Activated CD8-positive, alpha-beta memory T cell treated with anti-CD3 and anti-CD28 coated beads for 48 hours (primary cell): Measurements from ENCODE around the gene SKP1.
"Not testable (repeated sequence)": the region's sequence is repeated elsewhere in the genome, so short reads cannot be mapped to it uniquely, and the experiment has no call there.

Source experiments
- DNase-seq, 3 experiments: peaks; one replicate each; pipeline ENCODE4 v3.0.0-alpha.2; 2020; ENCODE audit warnings: low read depth in 2 of 3, low spot score in 2 of 3

SKP1 gene

GRCh38 chr5:134176511-134177368 is at the start of gene SKP1:
SKP1 (minus strand) TSS chr5:134176950; CDS start chr5:134174022, 2,928 bp downstream.
- DNase-seq, result peak; percentile 74 to 85 (median 84)

- DNase-seq, result peak; percentile 99 to 100 (median 99)
Measured at GRCh38 chr5:134225780-134226440, 49.2 kb upstream of the SKP1 start, which contains the start of gene PPP2CA. PPP2CA (minus strand) TSS chr5:134226073; CDS start chr5:134225861, 212 bp downstream.

GRCh38 chr5:134224888-134225779 is 48.4 kb upstream of the SKP1 start:
- peak; percentile 17 to 44 (median 40) for DNase-seq

GRCh38 chr5:134223406-134224248 is 46.9 kb upstream of the SKP1 start:
- DNase-seq, result no peak

GRCh38 chr5:134221690-134222089 is 44.9 kb upstream of the SKP1 start:
- not testable (repeated sequence) for DNase-seq

DNA sequence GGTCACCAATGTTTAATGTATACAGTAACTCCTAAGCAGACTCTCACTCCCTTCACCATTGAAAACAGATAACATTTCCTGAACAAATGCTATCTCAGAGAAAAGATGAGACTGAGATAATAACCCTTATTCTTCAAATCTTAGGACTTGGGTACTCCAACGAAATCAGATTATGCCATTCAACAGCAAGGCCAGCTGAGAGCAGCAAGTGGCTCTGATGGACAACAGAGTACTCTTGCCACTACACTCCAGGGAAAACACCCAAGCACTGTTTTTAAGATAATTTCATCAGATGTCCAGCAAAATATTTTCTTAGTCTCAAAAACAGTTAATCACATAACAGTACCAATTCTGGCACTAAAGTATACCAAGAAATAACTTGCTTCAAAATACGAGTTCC is 39.0 kb upstream of the SKP1 start:
- DNase-seq, result no peak

GRCh38 chr5:134211263-134212031 is 34.7 kb upstream of the SKP1 start:
- DNase-seq, result not testable (repeated sequence)

GRCh38 chr5:134209477-134210245 is 32.9 kb upstream of the SKP1 start:
- no peak for DNase-seq

GRCh38 chr5:134207696-134208095 is 30.9 kb upstream of the SKP1 start:
- no peak for DNase-seq

DNA sequence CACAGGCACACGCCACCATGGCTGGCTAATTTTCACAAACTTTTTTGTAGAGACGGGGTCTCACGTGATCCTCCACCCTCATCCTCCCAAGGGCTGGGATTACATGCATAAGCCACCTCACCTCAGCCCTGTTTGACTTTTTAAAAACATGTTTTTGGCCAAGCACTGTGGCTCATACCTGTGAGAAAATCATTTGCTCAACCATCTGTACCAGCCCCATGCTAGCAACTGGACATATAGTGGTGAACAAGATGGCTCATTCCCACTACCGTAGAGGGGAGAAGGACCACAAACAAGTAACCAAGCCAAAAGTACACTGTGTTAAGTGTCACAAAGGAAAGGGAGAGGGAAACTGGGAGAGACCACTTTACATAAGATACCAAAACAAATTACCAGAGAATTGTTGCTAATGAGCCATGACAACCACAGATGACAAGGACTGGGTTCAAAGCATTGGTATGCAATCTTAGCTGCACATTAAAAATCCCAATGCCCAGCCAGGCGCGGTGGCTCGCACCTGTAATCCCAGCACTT is 29.9 kb upstream of the SKP1 start:
- DNase-seq, result no peak

DNA sequence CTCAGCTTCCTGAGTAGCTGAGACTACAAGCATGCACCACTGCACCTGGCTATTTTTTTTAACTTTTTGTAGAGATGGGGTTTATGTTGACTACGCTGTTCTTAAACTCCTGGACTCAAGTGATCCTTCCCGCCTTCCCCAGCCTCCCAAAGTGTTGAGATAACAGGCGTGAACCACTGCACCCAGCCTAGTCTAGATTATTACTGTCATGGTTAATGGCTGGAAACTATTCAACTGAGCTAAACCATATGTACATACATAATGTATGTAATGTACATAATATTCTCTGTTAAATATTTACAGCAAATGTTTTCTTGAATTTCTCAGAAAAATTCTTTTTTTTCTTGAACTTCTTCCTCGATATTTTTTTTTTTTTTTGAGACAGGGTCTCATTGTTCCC is 27.8 kb upstream of the SKP1 start:
- DNase-seq, result no peak

DNA sequence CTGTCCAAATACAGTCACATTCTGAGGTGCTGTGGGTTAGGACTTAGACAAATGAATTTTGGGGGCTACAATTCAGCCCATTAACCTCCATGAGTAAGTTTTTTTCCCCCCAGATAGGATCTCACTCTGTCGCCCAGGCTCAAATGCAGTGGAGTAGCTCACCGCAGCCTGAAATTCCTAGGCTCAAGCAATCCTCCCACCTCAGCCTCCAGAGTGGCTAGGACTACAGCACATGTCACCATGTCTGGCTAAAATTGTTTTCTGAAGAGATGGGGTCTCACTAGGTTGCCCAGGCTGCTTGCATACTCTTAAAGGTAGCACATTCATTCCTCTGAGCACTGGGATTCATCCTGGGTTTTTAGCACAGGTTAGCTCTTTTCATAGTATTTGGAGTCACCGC is 26.9 kb upstream of the SKP1 start:
- no peak for DNase-seq

DNA sequence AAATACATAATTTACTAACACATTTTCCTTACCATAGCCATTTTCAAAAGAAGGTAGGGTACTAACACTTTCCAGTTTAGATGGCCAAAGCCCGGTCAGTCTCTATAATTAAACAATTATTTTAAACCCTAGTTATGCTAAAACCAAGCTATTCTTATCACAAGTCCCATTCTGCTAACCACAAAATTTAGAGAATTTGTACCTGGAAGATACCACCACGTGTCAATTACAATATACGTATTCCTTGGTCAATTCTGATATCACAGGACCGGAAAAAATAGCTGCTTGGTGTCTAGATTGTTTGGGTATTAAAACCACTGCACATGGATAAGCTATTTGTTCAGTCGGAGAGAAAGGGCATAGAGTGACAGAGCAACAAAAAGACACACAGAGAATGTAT is 18.9 kb upstream of the SKP1 start:
- DNase-seq, result no peak

DNA sequence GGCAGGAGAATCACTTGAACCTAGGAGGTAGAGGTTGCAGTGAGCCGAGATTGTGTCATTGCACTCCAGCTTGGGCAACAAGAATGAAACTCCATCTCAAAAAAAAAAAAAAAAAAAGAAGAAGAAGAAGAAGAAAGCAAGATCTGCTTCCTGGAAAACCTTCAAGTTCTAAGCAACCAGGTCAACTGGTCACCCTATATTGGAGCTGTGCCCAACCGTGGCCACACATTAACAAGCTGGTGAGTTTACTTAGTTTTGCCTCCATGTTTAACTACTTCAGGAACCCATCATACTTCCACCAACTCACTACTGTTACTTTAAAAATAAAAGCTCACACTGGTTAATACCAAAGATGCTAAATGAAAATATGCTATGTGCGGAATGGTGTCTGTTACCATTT is 12.3 kb upstream of the SKP1 start:
- no peak for DNase-seq

DNA sequence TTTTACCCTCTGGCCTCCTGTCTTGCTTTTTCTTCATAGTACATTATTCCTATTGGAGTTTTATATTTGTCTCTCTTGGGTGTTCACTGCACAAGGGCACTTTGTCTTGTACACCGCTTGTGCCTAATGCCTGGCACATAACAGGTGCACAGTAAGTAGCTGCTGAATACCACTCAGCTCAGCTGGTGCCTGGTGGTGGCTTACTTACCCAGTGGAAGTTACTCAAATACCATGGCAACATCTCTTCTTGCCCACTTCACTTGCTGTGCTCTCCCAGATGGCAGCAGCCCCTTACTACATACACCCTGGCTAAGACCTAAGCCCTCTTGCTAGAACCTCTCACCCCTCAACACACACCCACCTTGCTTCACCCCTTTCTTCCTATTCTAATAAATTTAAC is 11.3 kb upstream of the SKP1 start:
- no peak for DNase-seq

GRCh38 chr5:134184155-134185135 is 7.7 kb upstream of the SKP1 start:
- peak in 2 of 3 experiments; percentile 54 to 55 for DNase-seq

DNA sequence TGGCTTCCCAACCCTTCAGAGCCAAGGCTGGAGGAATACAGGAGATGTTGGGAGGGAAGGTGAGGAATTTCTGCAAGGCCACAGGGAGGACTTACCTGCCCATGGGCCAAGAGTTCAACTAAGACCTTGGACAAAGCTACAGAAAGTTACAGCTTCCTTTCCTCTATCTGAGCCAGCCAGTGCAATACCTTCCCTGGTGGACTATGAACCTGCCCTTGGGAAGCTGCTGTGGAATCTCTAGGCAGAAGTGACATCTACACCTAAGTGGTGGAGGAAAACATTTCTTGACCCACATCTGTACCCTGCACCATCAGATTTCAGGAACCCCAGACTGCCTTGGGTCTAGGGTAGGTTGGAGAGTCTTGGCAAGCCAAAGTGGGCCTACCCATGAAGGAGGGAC is 6.7 kb upstream of the SKP1 start:
- DNase-seq, result no peak

DNA sequence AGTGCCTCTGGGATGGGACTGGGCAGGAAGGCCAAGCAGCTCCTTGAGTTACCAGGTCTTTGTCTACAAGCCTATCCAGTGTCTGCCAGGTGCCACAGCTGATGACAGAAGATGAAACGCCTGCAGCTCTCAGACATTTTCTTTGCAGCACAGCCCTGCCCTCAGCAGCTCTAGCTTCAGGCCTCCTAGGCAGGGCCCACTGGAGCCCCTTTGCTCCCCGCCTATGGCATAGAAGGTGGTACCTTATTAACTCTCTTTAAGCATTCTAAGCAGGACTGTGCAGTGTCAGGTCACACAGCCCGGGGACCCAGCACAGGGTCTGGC is 1.3 kb upstream of the SKP1 start:
- DNase-seq, result no peak
